K562 (cell line): ENCODE measurements around the gene LMAN1L. TPM values are rescaled to one million over a fixed set of nuclear protein-coding genes. Genes with fewer than 3 reads are reported as not detected.

Source experiments
- ATAC-seq: fragments of 200-7000 bp; cut with Tn5 transposase; 3 replicates; pipeline ENCODE4 v1.9.1; 2020; ENCODE audit warnings: moderate library complexity
- BruUV-seq: library from RNA; stranded (reverse); fragments of 400-500 nt; replicated peaks from 2 replicates; lab custom pipeline; 2021; lab: Mats Ljungman, UMichigan
- CTCF ChIA-PET: fragments of 300-600 bp; formaldehyde crosslinking; extraction: SDS; loops from one replicate; lab custom pipeline; 2021; ENCODE audit warnings: low intra/inter-chr PET ratio; lab: Yijun Ruan, JAX
- POLR2A ChIA-PET: fragments of 300-600, 350-650 bp; sonication (Branson Sonifier 250); formaldehyde crosslinking; extraction: SDS; loops from one replicate; lab custom pipeline; 2021; ENCODE audit warnings: antibody characterized with exemption, inconsistent platforms; lab: Yijun Ruan, JAX
- DNase-seq, 4 experiments: peaks; one replicate each; pipeline versions ENCODE4 v3.0.0 to v3.0.0-alpha.2; 2011 to 2018; ENCODE audit warnings: low spot score in 3 of 4, mixed read lengths in 3 of 4; ENCODE audit errors: extremely low read depth in 1 of 4
- FAIRE-seq: peaks from 2 replicates; lab custom pipeline; 2011; peaks lifted over from hg19 to GRCh38; lab: Jason Lieb, UNC
- H2AFZ ChIP-seq: 2 replicates; pipeline ENCODE4 v1.6.0; 2011; ENCODE audit warnings: low read depth, low read length, control low read depth, inconsistent platforms
- H3K27ac ChIP-seq: fragments of 200-600 bp; 3 replicates; pipeline ENCODE4 v1.8.0; 2011; ENCODE audit warnings: low read depth, mild to moderate bottlenecking, control low read depth, inconsistent platforms, low read length, moderate library complexity, mixed read lengths; ENCODE audit errors: extremely low read depth
- H3K27me3 ChIP-seq, 2 experiments: fragments of 300-600 bp in 1 of 2; 2 replicates in 1 of 2; 3 replicates in 1 of 2; pipeline versions ENCODE4 v1.6.0 to v1.8.0; 2011; ENCODE audit warnings: inconsistent platforms in 2 of 2, low read length in 2 of 2, mild to moderate bottlenecking in 1 of 2, mixed read lengths in 1 of 2, moderate library complexity in 1 of 2; ENCODE audit not compliant: control insufficient read depth in 2 of 2, insufficient read depth in 2 of 2
- H3K36me3 ChIP-seq: fragments of 300-600 bp; 3 replicates; pipeline ENCODE4 v1.8.0; 2011; ENCODE audit warnings: mild to moderate bottlenecking, low read length, inconsistent platforms; ENCODE audit not compliant: control insufficient read depth, insufficient read depth
- H3K4me1 ChIP-seq, 2 experiments: fragments of 200-600 bp in 1 of 2; replicated peaks in 1 of 2; 2 replicates in 1 of 2; 3 replicates in 1 of 2; pipeline versions ENCODE4 v1.5.1 to v1.8.0; 2011; ENCODE audit warnings: inconsistent platforms in 2 of 2, low read length in 2 of 2, mild to moderate bottlenecking in 1 of 2, mixed read lengths in 1 of 2, moderate library complexity in 1 of 2; ENCODE audit not compliant: control insufficient read depth in 2 of 2, insufficient read depth in 2 of 2
- H3K4me2 ChIP-seq: 2 replicates; pipeline ENCODE4 v1.6.1; 2011; ENCODE audit warnings: low read length, control low read depth, inconsistent platforms, mixed read lengths; ENCODE audit not compliant: insufficient read depth
- H3K4me3 ChIP-seq: fragments of 200-600 bp; sonication (generic), shearing (Covaris generic); 2 replicates; pipeline ENCODE4 v1.5.1; 2016; ENCODE audit warnings: control low read depth, inconsistent platforms
- H3K79me2 ChIP-seq: fragments of 200-600 bp; 3 replicates; pipeline ENCODE4 v1.8.0; 2011; ENCODE audit warnings: low read length, inconsistent platforms; ENCODE audit not compliant: control insufficient read depth, insufficient read depth
- H3K9ac ChIP-seq, 2 experiments: 2 replicates each; pipeline versions ENCODE4 v1.6.0 to v1.6.1; 2011; ENCODE audit warnings: low read depth in 2 of 2, low read length in 2 of 2, control low read depth in 1 of 2, inconsistent platforms in 1 of 2, mild to moderate bottlenecking in 1 of 2, mixed read lengths in 1 of 2; ENCODE audit not compliant: insufficient read depth in 1 of 2
- H3K9me1 ChIP-seq: one replicate; pipeline ENCODE4 v1.6.0; 2011; ENCODE audit warnings: inconsistent platforms, mild to moderate bottlenecking, low read length, moderate library complexity; ENCODE audit not compliant: control insufficient read depth, insufficient read depth
- H3K9me3 ChIP-seq: replicated peaks from 2 replicates; pipeline ENCODE4 v1.5.1; 2011; ENCODE audit warnings: low read depth, low read length, inconsistent platforms; ENCODE audit not compliant: control insufficient read depth, insufficient read depth
- H4K20me1 ChIP-seq: replicated peaks from 2 replicates; pipeline ENCODE4 v1.6.1; 2011; ENCODE audit warnings: low read length, inconsistent platforms, mixed read lengths; ENCODE audit not compliant: control insufficient read depth, insufficient read depth
- CEBPZ ChIP-seq: fragments of 150-350 bp; IDR thresholded peaks from 2 replicates; pipeline ENCODE4 v1.6.1; 2014; ENCODE audit warnings: low read depth, mild to moderate bottlenecking, low read length, borderline replicate concordance
- FOXP1 ChIP-seq: sonication (generic); formaldehyde crosslinking; IDR thresholded peaks from 2 replicates; pipeline ENCODE4 v1.8.0; 2022; ENCODE audit warnings: mild to moderate bottlenecking, missing genetic modification reagents
- GATA2 ChIP-seq: sonication (generic); formaldehyde crosslinking; IDR thresholded peaks from 2 replicates; pipeline ENCODE4 v1.4.0; 2020; ENCODE audit warnings: mild to moderate bottlenecking, missing genetic modification reagents
- MCM2 ChIP-seq: fragments of 450-650 bp; IDR thresholded peaks from 2 replicates; pipeline ENCODE4 v1.6.1; 2017; ENCODE audit warnings: low read depth, mild to moderate bottlenecking
- NBN ChIP-seq: fragments of 450-650 bp; IDR thresholded peaks from 2 replicates; pipeline ENCODE4 v1.6.1; 2016; ENCODE audit warnings: low read depth, mild to moderate bottlenecking
- PBX2 ChIP-seq, 2 experiments: IDR thresholded peaks in 1 of 2; conservative IDR thresholded peaks in 1 of 2; 2 replicates each; pipeline ENCODE4 v1.6.1; 2016; ENCODE audit warnings: low read depth in 2 of 2, mild to moderate bottlenecking in 1 of 2, missing compliant biosample characterization in 1 of 2, missing genetic modification characterization in 1 of 2, moderate library complexity in 1 of 2
- RNF219 ChIP-seq: fragments of 250-450 bp; sonication (Bioruptor Pico); IDR thresholded peaks from 2 replicates; pipeline ENCODE4 v1.5.0; 2022; ENCODE audit warnings: mild to moderate bottlenecking
- SIX5 ChIP-seq, 2 experiments: IDR thresholded peaks; 2 replicates each; pipeline ENCODE4 v1.6.1; 2011; ENCODE audit warnings: low read length in 2 of 2, borderline replicate concordance in 1 of 2, low read depth in 1 of 2, mild to moderate bottlenecking in 1 of 2, moderate library complexity in 1 of 2; ENCODE audit not compliant: insufficient read depth in 1 of 2
- TCF7 ChIP-seq: sonication (generic); IDR thresholded peaks from 2 replicates; pipeline ENCODE4 v1.6.1; 2016; ENCODE audit warnings: antibody characterized with exemption, borderline replicate concordance
- TFAP4 ChIP-seq: sonication (generic); formaldehyde crosslinking; IDR thresholded peaks from 2 replicates; pipeline ENCODE4 v1.8.0; 2022; ENCODE audit warnings: missing genetic modification reagents, mild to moderate bottlenecking, moderate library complexity, borderline replicate concordance
- ZBTB1 ChIP-seq: sonication (generic); formaldehyde crosslinking; IDR thresholded peaks from 2 replicates; pipeline ENCODE4 v1.8.1; 2023; ENCODE audit warnings: missing genetic modification reagents, low read depth, mild to moderate bottlenecking, borderline replicate concordance
- WGBS: fragments of 100-300 bp; shearing (Covaris generic); methylation state at CpG from one replicate; pipeline ENCODE4 v1.1.6; 2016; ENCODE audit warnings: low coverage, mixed read lengths; ENCODE audit not compliant: insufficient coverage; ENCODE audit errors: missing lambda C conversion rate; 5-methylcytosine and 5-hydroxymethylcytosine counted together
- in situ Hi-C: fragments of 300-500 bp; cut with MboI; formaldehyde crosslinking; loops from 4 replicates; pipeline ENCODE4 v1.15.0; 2018; ENCODE audit warnings: inconsistent platforms, mixed read lengths
- intact Hi-C: fragments of 100-400 bp; cut with micrococcal nuclease; formaldehyde crosslinking; loops from 2 replicates; pipeline ENCODE4 v1.14.2; 2022
- polyA plus RNA-seq, 8 experiments: library from polyadenylated mRNA; depleted of rRNA in 4 of 8; stranded (reverse) in 5 of 8; unstranded in 3 of 8; fragments of >200 nt; fragmentation: Nextera tagmentation in 2 of 8; fragmentation: Illumina TruSeq in 1 of 8; extraction: Ambion mirVana in 2 of 8; extraction: Trizol in 1 of 8; gene quantifications; 2 replicates each; pipeline versions ENCODE4 v1.2.1 to v1.2.3, GENCODE V29; 2011 to 2014; ENCODE audit warnings: inconsistent platforms in 1 of 8, missing spikeins in 1 of 8
- total RNA-seq, 7 experiments: library from RNA; depleted of rRNA in 6 of 7; stranded (reverse); fragments of >200 nt in 6 of 7; fragmentation: Illumina TruSeq in 2 of 7; extraction: Trizol in 2 of 7; gene quantifications; 2 replicates each; pipeline versions ENCODE4 v1.2.1 to v1.2.3, GENCODE V29; 2011 to 2021; ENCODE audit warnings: low replicate concordance in 1 of 7

LMAN1L gene
- total and polyA plus RNA-seq, 9 of the 15 experiments (the other 6 are each of a cell fraction or from before 2014, with no cell fraction given) = not detected

- BruUV-seq = no TSS peak
- Histone ChIP-seq H3K27me3 (no peaks in the 10 kb centered on the region), H2AFZ (no peak overlapping the region), H3K36me3 (peaks cover 33% of the 10 kb centered on the region), H3K9me1 (no peaks in the 10 kb centered on the region), H3K4me2 (no peak overlapping the region), H4K20me1 (peaks cover 13% of the 10 kb centered on the region), H3K9me3 (no peaks in the 10 kb centered on the region), H3K27ac (peak overlapping the region; percentile 45), H3K9ac (peak overlapping the region in 1 of 2 experiments; percentile 50; a peak in 1 of 4 replicates), H3K4me1 (peaks cover 8 to 9% of the 10 kb centered on the region in 2 experiments; a peak in 4 of 5 replicates), H3K4me3 (no peak overlapping the region), H3K79me2 (peaks cover 13% of the 10 kb centered on the region; the same call in 1 of the 3 replicates)
- 15% methylated on average over 5 of the region's 5 CpGs for WGBS
- peak; percentile 70 for ATAC-seq
- peak; percentile 82 for FAIRE-seq
- CTCF ChIA-PET = no interaction called here
- peak in 1 of 4 experiments; percentile 36 for DNase-seq
- POLR2A ChIA-PET = interaction anchor here (1.0 to 1.5 kb wide), 3 partner anchors 12 to 45 kb away, joined by 3 to 4 read pairs (median 3); no protein-coding TSS in a partner anchor
- intact Hi-C loops = no loop called here
- in situ Hi-C loops = no loop called here
- TF ChIP-seq NBN = no peak
- no peak for TF ChIP-seq RNF219
- TF ChIP-seq GATA2 (CRISPR knock-in tag) = no peak
- no peak for TF ChIP-seq PBX2 (CRISPR knock-in tag; IDR thresholded peaks at IDR 0.05; ENCODE audit: low read depth)
- no peak for TF ChIP-seq PBX2 (tag; conservative IDR thresholded peaks at IDR 0.05; ENCODE audit: low read depth)
- TF ChIP-seq ZBTB1 = no peak
- TF ChIP-seq MCM2 = no peak
- no peak for TF ChIP-seq TCF7
- TF ChIP-seq CEBPZ = no peak
- TF ChIP-seq TFAP4 (CRISPR knock-in tag) = no peak
- no peak for TF ChIP-seq SIX5 (IDR thresholded peaks at IDR 0.05; ENCODE audit: borderline replicate concordance in 1 of 2, insufficient read depth in 1 of 2, low read depth in 1 of 2, low read length in 2 of 2)
- no peak for TF ChIP-seq FOXP1 (CRISPR knock-in tag)
Observed at GRCh38 chr15:74857082-74857655, 44.5 kb downstream of the LMAN1L start.
